NCI-H345 (cell line): ENCODE measurements around the gene DRC7.
"Not testable (repeated sequence)": the region's sequence is repeated elsewhere in the genome, so short reads cannot be mapped to it uniquely, and the experiment has no call there.

Source experiments
- DNase-seq: peaks from one replicate; lab custom pipeline; 2025; lab: John Stamatoyannopoulos, UW

Gene DRC7

GRCh38 chr16:57660715-57661463 is 33.7 kb upstream of the DRC7 start:
- DNase-seq, result no peak

GRCh38 chr16:57661510-57661909 is 33.1 kb upstream of the DRC7 start:
- no peak for DNase-seq

- DNase-seq, result no peak
These were observed 32.4 kb upstream of the DRC7 start for GRCh38 chr16:57661936-57662906.

- no peak for DNase-seq
These were observed 31.2 kb upstream of the DRC7 start for GRCh38 chr16:57663436-57663835.

GRCh38 chr16:57663917-57664661 is 30.5 kb upstream of the DRC7 start:
- DNase-seq, result no peak

GRCh38 chr16:57664662-57665025 is 30.0 kb upstream of the DRC7 start:
- no peak for DNase-seq

- DNase-seq, result no peak
These were observed 29.1 kb upstream of the DRC7 start for GRCh38 chr16:57665541-57665940.

- DNase-seq, result no peak
These were observed 28.1 kb upstream of the DRC7 start for GRCh38 chr16:57666353-57667047.

GRCh38 chr16:57667048-57667525 is 27.5 kb upstream of the DRC7 start:
- no peak for DNase-seq

- DNase-seq, result no peak
These were observed 26.9 kb upstream of the DRC7 start for GRCh38 chr16:57667526-57668262.

- DNase-seq, result no peak
These were observed 26.4 kb upstream of the DRC7 start, which contains the start of gene ADGRG3 for GRCh38 chr16:57668263-57668571. ADGRG3 (plus strand) TSS chr16:57668306; CDS start chr16:57668348, 42 bp downstream.

GRCh38 chr16:57668630-57669475 is 25.8 kb upstream of the DRC7 start:
- DNase-seq, result no peak

GRCh38 chr16:57669476-57670162 is 25.0 kb upstream of the DRC7 start:
- no peak for DNase-seq

- DNase-seq, result no peak
These were observed 24.4 kb upstream of the DRC7 start for GRCh38 chr16:57670196-57670595.

- not testable (repeated sequence) for DNase-seq
These were observed 23.2 kb upstream of the DRC7 start for GRCh38 chr16:57671451-57671850.

GRCh38 chr16:57672416-57672815 is 22.2 kb upstream of the DRC7 start:
- no peak for DNase-seq

- DNase-seq, result no peak
These were observed 21.8 kb upstream of the DRC7 start for GRCh38 chr16:57672824-57673223.

GRCh38 chr16:57675741-57676551 is 18.7 kb upstream of the DRC7 start:
- no peak for DNase-seq
